Measurements from ENCODE around the gene DPH5. TPM values are rescaled to one million over a fixed set of nuclear protein-coding genes. Genes with fewer than 3 reads are reported as not detected.

DPH5 gene
- total RNA-seq, 4 donors from 2014 or later: 12.5 to 18.1 (median 15.1) TPM

GRCh38 chr1:101003012-101003650 is 22.5 kb downstream of the DPH5 start:
- Histone ChIP-seq H3K27me3 (no peaks in the 10 kb centered on the region), H3K27ac (replicated peaks in 1 of 4) (peak overlapping the region in 3 of 4 donors; percentile 4 to 28 (median 7)), H3K4me1 (peaks cover 15 to 50% (median 34%) of the 10 kb centered on the region in 4 donors), H3K9me3 (no peaks in the 10 kb centered on the region), H3K36me3 (peaks cover 0 to 23% (median 8%) of the 10 kb centered on the region in 4 donors), H3K4me3 (no peak overlapping the region)
- WGBS: 50% methylated on average over 1 of the region's 1 CpG
- TF ChIP-seq CTCF (IDR thresholded peaks at IDR 0.05) (no peak), POLR2AphosphoS5 (IDR thresholded peaks at IDR 0.05) (no peak), POLR2A (IDR thresholded peaks at IDR 0.05; ENCODE audit: low read depth) (no peak), EP300 (IDR thresholded peaks at IDR 0.05) (no peak)
- intact Hi-C loops (cut with DNase I): no loop called here
- DNase-seq (ENCODE audit: extremely low spot score): no peak

DNA sequence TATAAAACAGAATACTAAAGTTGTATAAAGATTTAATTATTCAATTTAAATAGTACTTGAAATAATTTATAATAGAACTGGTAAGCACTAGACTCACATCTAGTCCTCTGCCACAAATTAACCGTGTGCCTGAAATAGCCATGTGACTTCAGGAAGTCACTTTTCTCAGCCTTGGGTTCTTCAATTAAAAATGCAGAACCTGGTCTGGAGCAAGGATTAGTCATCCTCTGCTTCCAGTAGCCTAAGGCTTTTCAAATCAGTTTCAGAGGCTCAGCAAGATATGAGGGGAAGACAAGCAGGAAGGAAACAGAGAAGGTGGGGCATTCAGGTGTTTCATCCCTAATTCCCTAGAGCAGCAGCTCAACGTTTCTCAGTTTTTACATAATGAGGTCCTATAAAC is 23.0 kb downstream of the DPH5 start:
- peak overlapping the region in 3 of 4 donors; percentile 4 to 28 (median 7) for H3K27ac ChIP-seq (replicated peaks in 1 of 4)
- peaks cover 0 to 23% (median 9%) of the 10 kb centered on the region in 4 donors for H3K36me3 ChIP-seq
- 47% methylated on average over 2 of the region's 2 CpGs for WGBS
- no peaks in the 10 kb centered on the region for H3K27me3 ChIP-seq
- no peak overlapping the region for H3K4me3 ChIP-seq
- peaks cover 15 to 50% (median 34%) of the 10 kb centered on the region in 4 donors for H3K4me1 ChIP-seq
- no peaks in the 10 kb centered on the region for H3K9me3 ChIP-seq
- intact Hi-C loops (cut with DNase I): no loop called here
- no peak for DNase-seq (ENCODE audit: extremely low spot score)
- TF ChIP-seq EP300 (IDR thresholded peaks at IDR 0.05) (no peak), POLR2AphosphoS5 (IDR thresholded peaks at IDR 0.05) (no peak), POLR2A (IDR thresholded peaks at IDR 0.05; ENCODE audit: low read depth) (no peak), CTCF (IDR thresholded peaks at IDR 0.05) (no peak)

- Histone ChIP-seq H3K4me1 (peaks cover 23 to 57% (median 41%) of the 10 kb centered on the region in 4 donors), H3K4me3 (no peak overlapping the region), H3K27ac (replicated peaks in 1 of 4) (no peak overlapping the region), H3K27me3 (no peaks in the 10 kb centered on the region), H3K36me3 (peaks cover 0 to 23% (median 9%) of the 10 kb centered on the region in 4 donors), H3K9me3 (no peaks in the 10 kb centered on the region)
- DNase-seq (ENCODE audit: extremely low spot score): no peak
- WGBS: 91% methylated on average over 2 of the region's 2 CpGs
- no peak for TF ChIP-seq EP300 (IDR thresholded peaks at IDR 0.05)
- TF ChIP-seq POLR2AphosphoS5 (IDR thresholded peaks at IDR 0.05): no peak
- no peak for TF ChIP-seq CTCF (IDR thresholded peaks at IDR 0.05)
- no peak for TF ChIP-seq POLR2A (IDR thresholded peaks at IDR 0.05; ENCODE audit: low read depth)
- intact Hi-C loops (cut with DNase I): no loop called here
Measured at GRCh38 chr1:101000131-101000873, 25.3 kb downstream of the DPH5 start.

- H3K27ac ChIP-seq (replicated peaks in 1 of 4): no peak overlapping the region
- H3K9me3 ChIP-seq: no peaks in the 10 kb centered on the region
- DNase-seq (ENCODE audit: extremely low spot score): no peak
- intact Hi-C loops (cut with DNase I): no loop called here
- H3K4me1 ChIP-seq: peaks cover 25 to 47% (median 32%) of the 10 kb centered on the region in 4 donors
- WGBS: 100% methylated on average over 1 of the region's 1 CpG
- no peak for TF ChIP-seq EP300 (IDR thresholded peaks at IDR 0.05)
- TF ChIP-seq CTCF (IDR thresholded peaks at IDR 0.05): no peak
- no peak for TF ChIP-seq POLR2AphosphoS5 (IDR thresholded peaks at IDR 0.05)
- no peak for TF ChIP-seq POLR2A (IDR thresholded peaks at IDR 0.05; ENCODE audit: low read depth)
- no peak overlapping the region for H3K4me3 ChIP-seq
- H3K36me3 ChIP-seq: peaks cover 0 to 23% (median 9%) of the 10 kb centered on the region in 4 donors
- no peaks in the 10 kb centered on the region for H3K27me3 ChIP-seq
Measured at GRCh38 chr1:100998426-100998825, 27.2 kb downstream of the DPH5 start.

Measured in esophagus muscularis mucosa (tissue), 4 donors.